HG02759 (cell line): Measurements from ENCODE around the gene UBE2G1.
"Not testable (repeated sequence)": the region's sequence is repeated elsewhere in the genome, so short reads cannot be mapped to it uniquely, and the experiment has no call there.

Source experiments
- ATAC-seq: cut with Tn5 transposase; IDR thresholded peaks from one replicate; pipeline ENCODE4 v1.9.1; 2021; ENCODE audit warnings: mild to moderate bottlenecking, moderate library complexity; ENCODE audit not compliant: unreplicated experiment

UBE2G1 gene

GRCh38 chr17:4375796-4376440 lies 9.4 kb upstream of the UBE2G1 start:
- ATAC-seq: not testable (repeated sequence)

GRCh38 chr17:4375039-4375748 lies 8.7 kb upstream of the UBE2G1 start:
- peak; percentile 82 for ATAC-seq

DNA sequence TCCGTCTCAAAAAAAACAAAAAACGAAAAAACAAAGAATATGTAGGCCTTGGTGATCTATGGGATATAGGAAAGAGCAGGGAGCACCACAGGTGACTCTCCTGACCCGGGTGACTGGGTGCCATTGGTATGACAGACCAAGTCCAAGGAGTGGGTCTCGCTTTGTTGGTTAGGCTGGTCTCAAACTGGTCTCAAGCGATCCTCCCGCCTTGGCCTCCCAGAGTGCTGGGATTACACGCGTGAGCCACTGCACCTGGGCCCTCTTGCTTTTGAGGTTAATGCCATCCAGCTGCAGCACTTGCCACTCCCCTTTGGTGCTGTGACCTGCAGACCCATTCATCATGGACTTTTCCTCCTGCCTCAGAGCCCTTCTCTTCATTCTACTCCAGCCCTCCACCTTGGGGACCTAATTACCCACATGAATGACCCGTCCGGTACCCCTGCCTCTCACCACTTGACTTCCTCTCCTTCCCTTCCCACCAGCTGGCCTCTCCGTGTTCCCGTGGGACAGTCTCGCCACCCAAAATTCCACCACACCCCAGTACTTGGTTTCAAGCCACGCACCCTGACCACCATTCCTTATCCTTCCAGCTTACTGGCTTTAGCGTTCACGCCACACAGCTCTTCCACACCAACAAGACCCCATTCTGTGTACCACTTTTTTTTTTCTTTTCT lies 3.2 kb upstream of the UBE2G1 start:
- no peak for ATAC-seq

GRCh38 chr17:4368341-4368740 lies 1.9 kb upstream of the UBE2G1 start:
- no peak for ATAC-seq

GRCh38 chr17:4367177-4367576 lies 702 bp upstream of the UBE2G1 start:
- ATAC-seq: not testable (repeated sequence)

- ATAC-seq: peak; percentile 29
These were observed 698 bp downstream of the UBE2G1 start for GRCh38 chr17:4365628-4366326.

GRCh38 chr17:4365103-4365627 lies 1.3 kb downstream of the UBE2G1 start:
- peak; percentile 54 for ATAC-seq

DNA sequence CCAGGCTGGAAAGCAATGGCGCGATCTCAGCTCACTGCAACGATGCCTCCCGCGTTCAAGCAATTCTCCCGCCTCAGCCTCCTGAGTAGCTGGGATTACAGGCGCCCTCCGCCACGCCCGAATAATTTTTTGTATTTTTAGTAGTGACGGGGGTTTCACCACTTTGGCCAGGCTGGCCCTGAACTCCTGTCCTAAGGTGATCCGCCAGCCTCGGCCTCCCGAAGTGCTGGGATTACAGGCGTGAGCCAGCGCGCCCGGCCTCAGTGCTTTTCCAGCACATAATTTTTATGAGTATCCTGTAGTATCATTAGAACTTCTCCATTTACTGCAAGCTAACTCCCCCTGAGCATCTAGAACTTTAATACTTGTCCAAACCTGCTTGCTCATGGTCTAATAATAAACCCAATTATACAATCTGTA lies 1.8 kb downstream of the UBE2G1 start:
- no peak for ATAC-seq

GRCh38 chr17:4362141-4362540 lies 4.3 kb downstream of the UBE2G1 start:
- no peak for ATAC-seq

DNA sequence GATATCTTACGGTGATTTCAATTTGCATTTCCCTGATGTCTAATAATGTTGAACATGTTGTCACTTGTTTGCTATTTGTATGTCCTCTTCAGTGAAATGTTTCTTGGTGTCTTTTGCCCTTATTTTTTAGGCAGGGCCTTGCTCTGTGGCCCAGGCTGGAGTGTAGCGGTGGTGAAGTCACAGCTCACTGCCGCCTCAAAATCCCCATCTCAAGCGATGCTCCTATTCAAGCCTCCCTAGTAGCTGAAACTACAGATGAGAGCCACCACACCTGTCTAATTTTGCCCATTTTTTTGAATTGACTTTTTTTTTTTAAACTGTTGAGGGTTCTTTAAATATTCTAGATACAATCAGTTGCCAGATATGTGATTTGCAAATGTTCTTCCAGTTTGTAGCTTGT lies 8.3 kb downstream of the UBE2G1 start:
- ATAC-seq: peak; percentile 50

- ATAC-seq: no peak
These were observed 8.8 kb downstream of the UBE2G1 start for GRCh38 chr17:4357671-4358070.

DNA sequence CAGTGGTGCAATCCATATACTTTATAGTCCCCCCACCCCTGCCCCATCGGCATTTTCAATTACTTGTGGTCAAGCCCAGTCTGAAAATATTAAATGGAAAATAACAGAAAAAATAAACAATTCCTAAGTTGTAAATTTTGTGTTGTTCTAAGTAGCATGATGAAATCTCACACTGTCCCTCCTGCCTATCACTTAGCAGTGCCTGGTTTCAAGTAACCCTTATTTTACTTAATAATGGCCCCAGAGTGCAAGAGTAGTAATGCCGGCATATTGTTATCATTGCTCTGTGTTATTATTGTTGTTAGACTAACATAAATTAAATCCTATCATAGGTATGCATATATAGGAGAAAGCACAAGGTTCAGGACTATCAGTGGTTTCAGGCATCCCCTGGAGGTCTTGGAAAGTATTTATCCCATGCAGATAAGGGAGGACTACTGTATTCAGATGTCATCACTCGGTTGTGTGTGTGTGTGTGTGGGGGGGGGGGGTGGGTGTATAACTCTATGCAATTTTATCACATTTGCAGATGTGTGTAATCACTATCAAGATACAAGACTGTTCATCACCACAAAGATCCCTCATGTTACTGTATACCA lies 9.3 kb downstream of the UBE2G1 start:
- no peak for ATAC-seq

DNA sequence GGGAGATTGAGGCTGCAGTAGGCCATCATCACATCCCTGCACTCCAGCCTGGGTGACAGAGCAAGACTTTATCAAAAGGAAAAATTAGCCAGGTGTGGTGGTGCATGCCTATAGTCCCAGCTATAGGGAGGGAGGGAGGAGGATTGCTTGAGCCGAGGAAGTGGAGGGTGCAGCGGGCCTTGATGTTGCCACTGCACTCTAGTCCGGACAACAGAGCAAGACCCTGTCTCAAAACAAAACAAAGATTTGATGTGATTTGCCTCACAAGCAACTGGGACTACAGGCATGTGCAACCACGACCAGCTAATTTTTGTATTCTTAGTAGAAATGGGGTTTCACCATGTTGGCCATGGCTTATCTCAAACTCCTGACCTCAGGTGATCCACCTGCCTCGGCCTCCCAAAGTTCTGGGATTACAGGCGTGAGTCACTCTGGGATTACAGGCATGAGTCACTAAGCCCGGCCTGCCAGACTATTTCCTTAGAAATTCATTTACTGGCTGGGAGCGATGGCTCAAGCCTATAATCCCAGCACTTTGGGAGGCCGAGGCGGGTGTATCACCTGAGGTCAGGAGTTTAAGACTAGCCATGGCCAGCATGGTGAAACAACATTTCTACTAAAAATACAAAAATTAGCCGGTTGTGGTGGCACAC lies 11.5 kb downstream of the UBE2G1 start:
- no peak for ATAC-seq

DNA sequence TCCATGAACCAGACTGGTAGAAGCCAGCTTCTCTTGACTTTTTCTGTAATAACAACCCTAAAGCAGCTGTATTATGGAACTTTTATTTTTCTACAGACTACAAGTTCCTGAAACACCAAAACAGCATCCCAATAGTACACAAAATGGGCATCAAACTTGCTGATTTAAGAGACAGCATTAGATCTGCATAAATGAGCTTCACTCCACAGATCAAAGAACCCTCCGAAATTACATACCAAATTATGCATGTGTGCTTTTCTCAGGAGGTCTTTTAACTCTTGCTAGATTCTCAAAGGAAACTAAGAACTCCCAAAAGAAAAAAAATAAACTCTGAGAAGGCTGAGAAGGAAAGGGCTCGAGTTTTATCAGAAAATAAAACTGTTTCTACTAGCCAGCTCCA lies 12.3 kb downstream of the UBE2G1 start:
- no peak for ATAC-seq

- ATAC-seq: not testable (repeated sequence)
These were observed 16.3 kb downstream of the UBE2G1 start for GRCh38 chr17:4350214-4350613.

DNA sequence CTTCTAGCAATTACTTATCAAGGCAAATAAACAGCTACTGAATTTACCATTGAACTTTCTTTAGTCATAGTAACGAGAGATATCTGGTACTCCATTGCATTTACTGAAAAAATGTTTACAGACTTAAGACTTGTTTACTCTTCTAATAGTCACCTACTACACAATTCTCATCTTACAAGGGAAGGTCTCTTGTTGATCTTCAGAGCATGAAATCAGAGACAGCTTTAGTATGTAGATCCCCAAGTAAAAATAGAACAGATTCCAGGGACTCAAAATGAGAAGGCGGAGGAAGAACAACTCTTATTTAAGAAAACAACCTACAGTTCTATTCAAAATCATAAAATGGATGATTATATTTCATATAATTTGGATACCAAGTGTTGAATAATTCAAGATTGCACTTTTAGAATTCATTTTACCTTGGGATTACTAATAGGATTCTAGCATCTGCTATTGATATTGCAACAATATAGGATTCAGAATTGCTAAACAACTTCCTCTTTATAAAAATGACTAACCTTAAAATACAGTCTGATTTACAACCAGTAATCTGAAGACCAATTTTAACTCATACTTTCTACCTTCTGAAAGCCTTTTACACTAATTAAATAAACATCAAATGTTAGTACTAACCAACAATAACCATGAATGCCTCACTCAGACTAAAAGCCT lies 20.8 kb downstream of the UBE2G1 start:
- no peak for ATAC-seq

GRCh38 chr17:4344926-4345325 lies 21.5 kb downstream of the UBE2G1 start:
- ATAC-seq: no peak

DNA sequence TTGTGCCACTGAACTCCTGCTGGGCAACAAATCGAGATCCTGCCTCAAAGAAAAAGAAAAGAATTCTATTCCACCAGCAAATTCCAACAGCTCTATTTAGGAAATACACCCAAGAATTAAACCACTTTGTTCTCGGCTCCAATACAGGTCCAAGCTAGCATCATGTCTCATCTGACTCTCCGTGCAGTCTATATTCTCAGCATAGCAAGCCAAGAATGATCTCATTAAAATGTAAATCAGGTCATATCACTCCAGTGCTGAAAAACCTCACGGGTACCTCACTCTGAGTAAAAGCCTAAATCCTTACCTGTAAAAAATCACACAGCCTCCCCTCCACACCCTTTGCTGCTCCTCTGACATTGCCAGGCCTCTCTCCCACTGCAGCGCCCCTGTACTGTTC lies 23.9 kb downstream of the UBE2G1 start:
- no peak for ATAC-seq

DNA sequence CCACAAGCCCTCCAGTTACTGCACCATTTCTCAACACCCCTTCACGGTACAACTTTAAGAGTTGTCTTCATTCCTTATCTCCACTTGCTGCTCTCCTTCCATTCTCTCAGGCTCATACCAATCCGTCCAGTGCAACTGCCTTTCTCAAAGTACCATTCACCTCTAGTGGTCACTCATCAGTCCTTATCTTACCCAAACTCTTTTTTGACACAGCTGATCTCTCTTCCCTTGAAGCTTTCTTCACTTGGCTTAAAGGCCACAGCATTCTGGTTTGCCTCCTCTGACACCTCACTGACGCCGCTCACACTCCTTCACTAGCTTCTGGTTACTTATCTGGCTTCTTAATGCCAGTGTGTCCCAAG lies 24.9 kb downstream of the UBE2G1 start:
- ATAC-seq: no peak
